HEK293 (cell line): ENCODE data around the gene PRDM15.

Source experiments
- CTCF ChIA-PET: fragments of 350-600 bp; formaldehyde crosslinking; extraction: SDS; loops from one replicate; lab custom pipeline; 2021; ENCODE audit warnings: antibody characterized with exemption; lab: Yijun Ruan, JAX
- POLR2A ChIA-PET: fragments of 300-600 bp; formaldehyde crosslinking; extraction: SDS; loops from one replicate; lab custom pipeline; 2020; ENCODE audit warnings: antibody characterized with exemption, inconsistent platforms; lab: Yijun Ruan, JAX
- H3K27ac ChIP-seq: fragments of 200-500 bp; sonication (Bioruptor generic); 2 replicates; pipeline ENCODE4 v1.5.1; 2014; ENCODE audit warnings: low read depth, low read length, control low read depth, inconsistent platforms; ENCODE audit errors: extremely low read depth
- H3K36me3 ChIP-seq, 2 experiments: fragments of 200-500 bp in 1 of 2; sonication (Bioruptor generic) in 1 of 2; 1 replicate in 1 of 2; 2 replicates in 1 of 2; pipeline ENCODE4 v1.5.1; 2014 to 2017; ENCODE audit warnings: inconsistent platforms in 2 of 2, low read length in 2 of 2; ENCODE audit not compliant: control insufficient read depth in 2 of 2, insufficient read depth in 1 of 2
- H3K4me1 ChIP-seq: fragments of 200-500 bp; sonication (Bioruptor generic); 2 replicates; pipeline ENCODE4 v1.5.1; 2014; ENCODE audit warnings: mild to moderate bottlenecking, low read length, inconsistent platforms; ENCODE audit not compliant: control insufficient read depth, insufficient read depth
- H3K4me3 ChIP-seq: 2 replicates; pipeline ENCODE4 v1.5.1; 2011; ENCODE audit warnings: low read depth, mild to moderate bottlenecking, control low read depth, low read length, moderate library complexity
- H3K9me3 ChIP-seq: fragments of 200-500 bp; sonication (Bioruptor generic); 2 replicates; pipeline ENCODE4 v1.5.1; 2014; ENCODE audit warnings: low read depth, low read length, inconsistent platforms; ENCODE audit not compliant: control insufficient read depth, insufficient read depth
- GFI1B ChIP-seq: fragments of 450-650 bp; formaldehyde crosslinking; IDR thresholded peaks from 2 replicates; pipeline ENCODE4 v1.5.1; 2016; ENCODE audit warnings: missing biosample characterization, missing genetic modification characterization
- OSR2 ChIP-seq: fragments of 450-650 bp; formaldehyde crosslinking; IDR thresholded peaks from 2 replicates; pipeline ENCODE4 v1.5.1; 2016; ENCODE audit warnings: missing biosample characterization, missing genetic modification characterization
- REST ChIP-seq: fragments of 450-650 bp; formaldehyde crosslinking; IDR thresholded peaks from 2 replicates; pipeline ENCODE4 v1.5.1; 2016; ENCODE audit warnings: missing biosample characterization, missing genetic modification characterization
- ZBTB26 ChIP-seq: fragments of 450-650 bp; formaldehyde crosslinking; optimal IDR thresholded peaks from 2 replicates; pipeline ENCODE3; 2016; ENCODE audit warnings: missing biosample characterization, mild to moderate bottlenecking, missing genetic modification characterization
- ZFHX2 ChIP-seq: fragments of 450-650 bp; formaldehyde crosslinking; conservative IDR thresholded peaks from 2 replicates; pipeline ENCODE4 v1.5.1; 2016; ENCODE audit warnings: missing biosample characterization, missing genetic modification characterization
- ZIC2 ChIP-seq: fragments of 450-650 bp; formaldehyde crosslinking; IDR thresholded peaks from 2 replicates; pipeline ENCODE4 v1.5.1; 2016; ENCODE audit warnings: missing biosample characterization, missing genetic modification characterization
- ZNF146 ChIP-seq: fragments of 450-650 bp; formaldehyde crosslinking; IDR thresholded peaks from 2 replicates; pipeline ENCODE4 v1.5.1; 2016; ENCODE audit warnings: missing biosample characterization, missing genetic modification characterization
- ZNF202 ChIP-seq: fragments of 450-650 bp; formaldehyde crosslinking; IDR thresholded peaks from 2 replicates; pipeline ENCODE4 v1.5.1; 2016; ENCODE audit warnings: missing biosample characterization, missing genetic modification characterization, borderline replicate concordance
- ZNF23 ChIP-seq: fragments of 450-650 bp; formaldehyde crosslinking; IDR thresholded peaks from 2 replicates; pipeline ENCODE4 v1.5.1; 2016; ENCODE audit warnings: missing biosample characterization, missing genetic modification characterization, borderline replicate concordance
- ZNF292 ChIP-seq: fragments of 450-650 bp; formaldehyde crosslinking; IDR thresholded peaks from 2 replicates; pipeline ENCODE4 v1.5.1; 2016; ENCODE audit warnings: low read depth, missing biosample characterization, missing genetic modification characterization, borderline replicate concordance
- ZNF354C ChIP-seq: fragments of 450-650 bp; formaldehyde crosslinking; IDR thresholded peaks from 2 replicates; pipeline ENCODE4 v1.5.1; 2016; ENCODE audit warnings: missing biosample characterization, missing genetic modification characterization, low read depth, borderline replicate concordance
- ZNF366 ChIP-seq: fragments of 450-650 bp; formaldehyde crosslinking; conservative IDR thresholded peaks from 2 replicates; pipeline ENCODE4 v1.5.1; 2016; ENCODE audit warnings: missing biosample characterization, missing genetic modification characterization
- ZNF48 ChIP-seq: fragments of 450-650 bp; formaldehyde crosslinking; IDR thresholded peaks from 2 replicates; pipeline ENCODE4 v1.5.1; 2016; ENCODE audit warnings: missing biosample characterization, missing genetic modification characterization
- ZNF596 ChIP-seq: fragments of 450-650 bp; IDR thresholded peaks from 2 replicates; pipeline ENCODE4 v1.5.0; 2018; ENCODE audit warnings: missing biosample characterization, mild to moderate bottlenecking, missing genetic modification characterization, moderate library complexity
- ZNF639 ChIP-seq: fragments of 450-650 bp; formaldehyde crosslinking; IDR thresholded peaks from 2 replicates; pipeline ENCODE4 v1.5.1; 2016; ENCODE audit warnings: missing biosample characterization, missing genetic modification characterization
- ZNF645 ChIP-seq: fragments of 450-650 bp; formaldehyde crosslinking; IDR thresholded peaks from 2 replicates; pipeline ENCODE4; 2016; ENCODE audit warnings: missing biosample characterization, missing genetic modification characterization
- ZNF76 ChIP-seq: fragments of 450-650 bp; formaldehyde crosslinking; IDR thresholded peaks from 2 replicates; pipeline ENCODE4; 2016; ENCODE audit warnings: low read depth, missing biosample characterization, missing genetic modification characterization, borderline replicate concordance
- ZNF837 ChIP-seq: fragments of 450-650 bp; formaldehyde crosslinking; IDR thresholded peaks from 2 replicates; pipeline ENCODE4 v1.5.1; 2016; ENCODE audit warnings: missing biosample characterization, missing genetic modification characterization

PRDM15 gene

GRCh38 chr21:41863439-41863740 lies 15.8 kb downstream of the PRDM15 start:
- Histone ChIP-seq H3K4me3 (no peak overlapping the region), H3K36me3 (peaks cover 0 to 9% of the 10 kb centered on the region in 2 experiments; a peak in 1 of 3 replicates), H3K27ac (no peak overlapping the region), H3K9me3 (no peaks in the 10 kb centered on the region), H3K4me1 (peaks cover 4% of the 10 kb centered on the region)
- TF ChIP-seq ZNF596 (tag by site-specific recombination) = no peak
- TF ChIP-seq ZNF23 (tag by site-specific recombination) = no peak
- ChIA-PET CTCF (interaction anchor here (0.6 to 0.9 kb wide), 3 partner anchors 46 to 310 kb away, joined by 3 to 4 read pairs (median 3); no protein-coding TSS in a partner anchor), POLR2A (no interaction called here)

- CTCF ChIA-PET = no interaction called here
- H3K27ac ChIP-seq = no peak overlapping the region
- TF ChIP-seq ZFHX2 (tag by site-specific recombination) (no peak), ZIC2 (tag by site-specific recombination) (no peak), ZNF354C (tag by site-specific recombination) (no peak), ZNF645 (tag by site-specific recombination) (no peak), ZNF76 (tag by site-specific recombination) (no peak), ZNF837 (tag by site-specific recombination) (no peak), GFI1B (tag by site-specific recombination) (no peak), ZNF202 (tag by site-specific recombination) (no peak), ZNF146 (tag by site-specific recombination) (no peak), ZNF366 (no peak), REST (tag by site-specific recombination) (no peak), ZNF639 (tag by site-specific recombination) (no peak), ZNF48 (tag by site-specific recombination) (no peak), ZNF292 (no peak), OSR2 (tag by site-specific recombination) (no peak), ZBTB26 (tag by site-specific recombination) (no peak)
- no peak overlapping the region for H3K4me3 ChIP-seq
- H3K36me3 ChIP-seq = peaks cover 0 to 17% of the 10 kb centered on the region in 2 experiments; a peak in 1 of 3 replicates
- peaks cover 4% of the 10 kb centered on the region for H3K4me1 ChIP-seq
- POLR2A ChIA-PET = no interaction called here
- no peaks in the 10 kb centered on the region for H3K9me3 ChIP-seq
Observed at GRCh38 chr21:41861987-41862386, 17.2 kb downstream of the PRDM15 start.
